Common myeloid progenitor, CD34-positive (primary cell): Measurements from ENCODE around the gene ZNF804B.
A peak's percentile ranks its signal among the peaks of the same experiment; 100 is the strongest.

Experiments used
- CTCF ChIA-PET: fragments of 350-600 bp; sonication (Branson Sonifier 250); formaldehyde crosslinking; loops from one replicate; lab custom pipeline; 2021; ENCODE audit warnings: antibody characterized with exemption; lab: Charles Lee
- POLR2A ChIA-PET: fragments of 350-600 bp; sonication (Branson Sonifier 250); formaldehyde crosslinking; loops from one replicate; lab custom pipeline; 2021; ENCODE audit warnings: antibody characterized with exemption; lab: Charles Lee
- DNase-seq, 3 donors: peaks; one replicate each; pipeline versions ENCODE4 v3.0.0 to v3.0.0-alpha.2; 2013
- H3K27ac ChIP-seq, 2 experiments: 1 replicate in 1 of 2; 2 replicates in 1 of 2; pipeline ENCODE4 v1.7.0; 2013; ENCODE audit warnings: inconsistent platforms in 2 of 2, low read length in 2 of 2, mild to moderate bottlenecking in 2 of 2, low read depth in 1 of 2, moderate library complexity in 1 of 2; ENCODE audit not compliant: severe bottlenecking in 2 of 2, insufficient read depth in 1 of 2, poor library complexity in 1 of 2
- H3K27me3 ChIP-seq, 5 experiments: replicated peaks in 2 of 5; 1 replicate in 3 of 5; 2 replicates in 2 of 5; pipeline versions ENCODE4 v1.6.1 to v1.7.0; 2013; ENCODE audit warnings: low read length in 4 of 5, mild to moderate bottlenecking in 2 of 5, moderate library complexity in 2 of 5, inconsistent platforms in 1 of 5; ENCODE audit not compliant: insufficient read depth in 5 of 5, control insufficient read depth in 4 of 5
- H3K36me3 ChIP-seq, 4 experiments: 1 replicate in 2 of 4; 2 replicates in 2 of 4; pipeline versions ENCODE4 v1.6.1 to v1.7.0; 2013; ENCODE audit warnings: low read length in 3 of 4, control low read depth in 1 of 4, mild to moderate bottlenecking in 1 of 4; ENCODE audit not compliant: control insufficient read depth in 4 of 4, insufficient read depth in 4 of 4
- H3K4me1 ChIP-seq, 4 experiments: 1 replicate in 3 of 4; 2 replicates in 1 of 4; pipeline versions ENCODE4 v1.6.1 to v1.7.1; 2013; ENCODE audit warnings: low read length in 3 of 4, mild to moderate bottlenecking in 3 of 4, control low read depth in 1 of 4, inconsistent platforms in 1 of 4, moderate library complexity in 1 of 4; ENCODE audit not compliant: control insufficient read depth in 4 of 4, insufficient read depth in 4 of 4; ENCODE audit errors: control extremely low read depth in 1 of 4
- H3K4me3 ChIP-seq, 7 experiments: 1 replicate in 4 of 7; 2 replicates in 3 of 7; pipeline versions ENCODE4 v1.5.1 to v1.7.0; 2013; ENCODE audit warnings: mild to moderate bottlenecking in 7 of 7, low read length in 6 of 7, moderate library complexity in 6 of 7, inconsistent platforms in 2 of 7, low read depth in 2 of 7, control low read depth in 1 of 7; ENCODE audit not compliant: insufficient read depth in 4 of 7, control insufficient read depth in 1 of 7; ENCODE audit errors: extremely low read depth in 1 of 7
- H3K9me3 ChIP-seq, 5 experiments: 1 replicate in 4 of 5; 2 replicates in 1 of 5; pipeline versions ENCODE4 v1.6.1 to v1.7.1; 2013; ENCODE audit warnings: low read length in 4 of 5, mild to moderate bottlenecking in 2 of 5, inconsistent platforms in 1 of 5, low read depth in 1 of 5, moderate library complexity in 1 of 5; ENCODE audit not compliant: control insufficient read depth in 4 of 5, insufficient read depth in 2 of 5; ENCODE audit errors: control extremely low read depth in 1 of 5
- WGBS: methylation state at CpG from one replicate; pipeline ENCODE4 v1.1.5; 2013; ENCODE audit not compliant: insufficient coverage; 5-methylcytosine and 5-hydroxymethylcytosine counted together

ZNF804B gene

DNA sequence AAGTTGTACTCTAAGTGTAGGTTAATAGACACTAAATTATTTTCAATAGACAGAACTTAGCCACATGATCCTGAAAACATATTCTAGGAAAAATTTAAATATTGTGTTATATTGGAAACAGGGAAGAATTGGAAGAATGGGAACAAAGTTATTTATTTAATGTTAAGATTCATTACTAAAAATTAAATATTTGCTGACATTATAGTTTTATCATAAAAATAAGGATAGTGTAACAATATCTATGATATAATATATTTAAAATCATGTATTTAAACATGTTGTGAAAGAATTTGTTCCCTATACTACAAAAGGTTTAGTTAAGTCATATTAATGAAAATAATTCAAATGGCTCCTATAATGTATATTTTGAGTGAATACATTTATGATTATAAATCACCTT is 156.1 kb downstream of the ZNF804B start:
- H3K36me3 ChIP-seq, result no peaks in the 10 kb centered on the region
- H3K27me3 ChIP-seq, result no peaks in the 10 kb centered on the region
- no peak overlapping the region for H3K4me3 ChIP-seq
- POLR2A ChIA-PET, result no interaction called here
- CTCF ChIA-PET, result no interaction called here
- no peak overlapping the region for H3K27ac ChIP-seq
- H3K4me1 ChIP-seq, result no peaks in the 10 kb centered on the region
- H3K9me3 ChIP-seq, result no peaks in the 10 kb centered on the region
- DNase-seq, result no peak

- no peaks in the 10 kb centered on the region for H3K36me3 ChIP-seq
- ChIA-PET CTCF (no interaction called here), POLR2A (no interaction called here)
- peak in 1 of 3 donors; percentile 0 for DNase-seq
- no peaks in the 10 kb centered on the region for H3K27me3 ChIP-seq
- 79% methylated on average over 2 of the region's 4 CpGs for WGBS
- H3K4me1 ChIP-seq, result no peaks in the 10 kb centered on the region
- no peak overlapping the region for H3K4me3 ChIP-seq
- no peaks in the 10 kb centered on the region for H3K9me3 ChIP-seq
- H3K27ac ChIP-seq, result no peak overlapping the region
Measured at GRCh38 chr7:88919478-88920131, 160.1 kb downstream of the ZNF804B start.

GRCh38 chr7:88922944-88923343 is 163.4 kb downstream of the ZNF804B start:
- H3K27ac ChIP-seq, result no peak overlapping the region
- CTCF ChIA-PET, result no interaction called here
- peak in 2 of 3 donors; percentile 7 to 11 for DNase-seq

GRCh38 chr7:88928276-88928675 is 168.8 kb downstream of the ZNF804B start:
- POLR2A ChIA-PET, result no interaction called here
- Histone ChIP-seq H3K9me3 (no peaks in the 10 kb centered on the region), H3K27ac (no peak overlapping the region), H3K4me1 (peaks cover 0 to 4% (median 0%) of the 10 kb centered on the region in 4 experiments), H3K4me3 (no peak overlapping the region), H3K36me3 (no peaks in the 10 kb centered on the region), H3K27me3 (no peaks in the 10 kb centered on the region)
- DNase-seq, result no peak
- CTCF ChIA-PET, result no interaction called here

More at GRCh38 chr7:88922944-88923343, 163.4 kb downstream of the ZNF804B start:
- POLR2A ChIA-PET, result no interaction called here
- Histone ChIP-seq H3K36me3 (no peaks in the 10 kb centered on the region), H3K9me3 (no peaks in the 10 kb centered on the region), H3K4me1 (no peaks in the 10 kb centered on the region), H3K4me3 (no peak overlapping the region), H3K27me3 (no peaks in the 10 kb centered on the region)
- 88% methylated on average over 2 of the region's 2 CpGs for WGBS

- POLR2A ChIA-PET, result no interaction called here
- CTCF ChIA-PET, result no interaction called here
- no CpG with 5 or more reads among the region's 3 CpGs for WGBS
Measured at GRCh38 chr7:88929719-88930118, 170.2 kb downstream of the ZNF804B start.

GRCh38 chr7:88933285-88933684 is 173.8 kb downstream of the ZNF804B start:
- Histone ChIP-seq H3K4me3 (no peak overlapping the region), H3K9me3 (no peaks in the 10 kb centered on the region), H3K27ac (no peak overlapping the region), H3K36me3 (no peaks in the 10 kb centered on the region), H3K4me1 (peaks cover 0 to 2% (median 0%) of the 10 kb centered on the region in 4 experiments), H3K27me3 (no peaks in the 10 kb centered on the region)
- 94% methylated on average over 2 of the region's 5 CpGs for WGBS
- no peak for DNase-seq
- ChIA-PET POLR2A (no interaction called here), CTCF (no interaction called here)

More at GRCh38 chr7:88929719-88930118, 170.2 kb downstream of the ZNF804B start:
- Histone ChIP-seq H3K4me3 (no peak overlapping the region), H3K4me1 (peaks cover 0 to 4% (median 0%) of the 10 kb centered on the region in 4 experiments), H3K27ac (no peak overlapping the region), H3K27me3 (no peaks in the 10 kb centered on the region), H3K36me3 (no peaks in the 10 kb centered on the region), H3K9me3 (no peaks in the 10 kb centered on the region)
- no peak for DNase-seq

GRCh38 chr7:88942815-88943501 is 183.5 kb downstream of the ZNF804B start:
- no peak for DNase-seq
- ChIA-PET CTCF (no interaction called here), POLR2A (no interaction called here)
- no peaks in the 10 kb centered on the region for H3K4me1 ChIP-seq
- no peaks in the 10 kb centered on the region for H3K36me3 ChIP-seq
- WGBS, result no CpG with 5 or more reads among the region's 2 CpGs
- no peaks in the 10 kb centered on the region for H3K27me3 ChIP-seq
- H3K4me3 ChIP-seq, result no peak overlapping the region
- H3K27ac ChIP-seq, result no peak overlapping the region
- no peaks in the 10 kb centered on the region for H3K9me3 ChIP-seq
